ENCODE results near the gene SRRD.

Gene SRRD

DNA sequence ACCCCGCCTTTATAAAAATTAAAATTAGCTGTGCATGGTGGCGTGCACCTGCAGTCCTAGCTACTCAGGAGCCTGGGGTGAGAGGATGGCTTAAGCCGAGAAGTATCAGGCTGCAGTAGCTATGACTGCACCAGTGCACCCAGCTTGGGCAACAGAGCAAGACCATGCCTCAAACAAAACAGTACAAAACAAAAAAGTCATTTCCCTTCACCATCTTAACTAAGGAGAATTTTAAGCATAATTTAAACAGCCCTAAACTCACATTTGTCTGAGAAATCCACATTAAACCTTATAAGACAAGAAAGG is 51.9 kb downstream of the SRRD start:
- TF ChIP-seq CREB1 (IDR thresholded peaks at IDR 0.05; ENCODE audit: low read depth), result no peak
- no peak for TF ChIP-seq EP300 (IDR thresholded peaks at IDR 0.05; ENCODE audit: borderline replicate concordance)
- no peak for TF ChIP-seq ZBTB7A (IDR thresholded peaks at IDR 0.05; ENCODE audit: low read depth)
- TF ChIP-seq, protein P1, sequence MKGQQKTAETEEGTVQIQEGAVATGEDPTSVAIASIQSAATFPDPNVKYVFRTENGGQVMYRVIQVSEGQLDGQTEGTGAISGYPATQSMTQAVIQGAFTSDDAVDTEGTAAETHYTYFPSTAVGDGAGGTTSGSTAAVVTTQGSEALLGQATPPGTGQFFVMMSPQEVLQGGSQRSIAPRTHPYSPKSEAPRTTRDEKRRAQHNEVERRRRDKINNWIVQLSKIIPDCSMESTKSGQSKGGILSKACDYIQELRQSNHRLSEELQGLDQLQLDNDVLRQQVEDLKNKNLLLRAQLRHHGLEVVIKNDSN (IDR thresholded peaks at IDR 0.05), result no peak
- TF ChIP-seq NFIC (IDR thresholded peaks at IDR 0.05), result no peak
- TF ChIP-seq TCF12 (IDR thresholded peaks at IDR 0.05; ENCODE audit: low read depth), result no peak
- TF ChIP-seq RAD21 (IDR thresholded peaks at IDR 0.05; ENCODE audit: low read depth), result no peak
- TF ChIP-seq TEAD4 (IDR thresholded peaks at IDR 0.05), result no peak
- no peak for TF ChIP-seq REST (IDR thresholded peaks at IDR 0.05; ENCODE audit: low read depth)
- no peak for TF ChIP-seq FOXM1 (IDR thresholded peaks at IDR 0.05; ENCODE audit: borderline replicate concordance, low read depth)
- no peak for TF ChIP-seq EGR1 (IDR thresholded peaks at IDR 0.05)
- TF ChIP-seq CEBPB (IDR thresholded peaks at IDR 0.05), result no peak
- TF ChIP-seq, protein P2, sequence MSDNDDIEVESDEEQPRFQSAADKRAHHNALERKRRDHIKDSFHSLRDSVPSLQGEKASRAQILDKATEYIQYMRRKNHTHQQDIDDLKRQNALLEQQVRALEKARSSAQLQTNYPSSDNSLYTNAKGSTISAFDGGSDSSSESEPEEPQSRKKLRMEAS (IDR thresholded peaks at IDR 0.05), result no peak
- no peak for TF ChIP-seq YY1 (IDR thresholded peaks at IDR 0.05; ENCODE audit: low read depth)
- TF ChIP-seq TAF1 (IDR thresholded peaks at IDR 0.05; ENCODE audit: low read depth), result no peak

GRCh38 chr22:26536056-26536761 is 52.5 kb downstream of the SRRD start:
- TF ChIP-seq EGR1 (IDR thresholded peaks at IDR 0.05) (no peak), TEAD4 (IDR thresholded peaks at IDR 0.05) (no peak), REST (IDR thresholded peaks at IDR 0.05; ENCODE audit: low read depth) (no peak), ZBTB7A (IDR thresholded peaks at IDR 0.05; ENCODE audit: low read depth) (no peak), CEBPB (IDR thresholded peaks at IDR 0.05) (no peak), YY1 (IDR thresholded peaks at IDR 0.05; ENCODE audit: low read depth) (no peak), CREB1 (IDR thresholded peaks at IDR 0.05; ENCODE audit: low read depth) (no peak), FOXM1 (IDR thresholded peaks at IDR 0.05; ENCODE audit: borderline replicate concordance, low read depth) (no peak)
- TF ChIP-seq, protein P2 (IDR thresholded peaks at IDR 0.05), result no peak
- TF ChIP-seq, protein P1 (IDR thresholded peaks at IDR 0.05), result no peak

GRCh38 chr22:26536762-26537134 is 53.1 kb downstream of the SRRD start:
- TF ChIP-seq REST (IDR thresholded peaks at IDR 0.05; ENCODE audit: low read depth) (no peak), RAD21 (IDR thresholded peaks at IDR 0.05; ENCODE audit: low read depth) (no peak), TCF12 (IDR thresholded peaks at IDR 0.05; ENCODE audit: low read depth) (no peak), CREB1 (IDR thresholded peaks at IDR 0.05; ENCODE audit: low read depth) (no peak), NFIC (IDR thresholded peaks at IDR 0.05) (no peak), EP300 (IDR thresholded peaks at IDR 0.05; ENCODE audit: borderline replicate concordance) (no peak), TAF1 (IDR thresholded peaks at IDR 0.05; ENCODE audit: low read depth) (no peak), YY1 (IDR thresholded peaks at IDR 0.05; ENCODE audit: low read depth) (no peak), TEAD4 (IDR thresholded peaks at IDR 0.05) (no peak)
- TF ChIP-seq, protein P1 (IDR thresholded peaks at IDR 0.05), result no peak

- TF ChIP-seq RAD21 (IDR thresholded peaks at IDR 0.05; ENCODE audit: low read depth) (no peak), TCF12 (IDR thresholded peaks at IDR 0.05; ENCODE audit: low read depth) (no peak), REST (IDR thresholded peaks at IDR 0.05; ENCODE audit: low read depth) (no peak), NFIC (IDR thresholded peaks at IDR 0.05) (no peak), YY1 (IDR thresholded peaks at IDR 0.05; ENCODE audit: low read depth) (no peak), EGR1 (IDR thresholded peaks at IDR 0.05) (no peak), CEBPB (IDR thresholded peaks at IDR 0.05) (no peak), EP300 (IDR thresholded peaks at IDR 0.05; ENCODE audit: borderline replicate concordance) (no peak), ZBTB7A (IDR thresholded peaks at IDR 0.05; ENCODE audit: low read depth) (no peak), TEAD4 (IDR thresholded peaks at IDR 0.05) (no peak), TAF1 (IDR thresholded peaks at IDR 0.05; ENCODE audit: low read depth) (no peak)
- TF ChIP-seq, protein P1 (IDR thresholded peaks at IDR 0.05), result no peak
These were observed 56.4 kb downstream of the SRRD start for GRCh38 chr22:26540119-26540518.
